ENCODE results near the gene RBPJL.
"Not testable (repeated sequence)": the region's sequence is repeated elsewhere in the genome, so short reads cannot be mapped to it uniquely, and the experiment has no call there.

The RBPJL gene

GRCh38 chr20:45342855-45343531, 36.4 kb downstream of the RBPJL start:
- no peak for DNase-seq

GRCh38 chr20:45343532-45344167, 37.0 kb downstream of the RBPJL start:
- DNase-seq = no peak

- DNase-seq = peak; percentile 26
Observed at GRCh38 chr20:45344168-45344860, 37.7 kb downstream of the RBPJL start.

GRCh38 chr20:45345104-45345936, 38.7 kb downstream of the RBPJL start:
- no peak for DNase-seq

GRCh38 chr20:45346291-45346718, 39.7 kb downstream of the RBPJL start:
- DNase-seq = no peak

GRCh38 chr20:45346851-45347250, 40.2 kb downstream of the RBPJL start:
- no peak for DNase-seq

GRCh38 chr20:45347297-45347935, 40.8 kb downstream of the RBPJL start:
- DNase-seq = no peak

- DNase-seq = peak; percentile 61
Observed at GRCh38 chr20:45347936-45348778, 41.5 kb downstream of the RBPJL start, which contains the start of gene SDC4. TSS of gene SDC4 (minus strand) at chr20:45348424. CDS start at chr20:45348384, 40 bp downstream.

- DNase-seq = no peak
Observed at GRCh38 chr20:45350217-45350616, 43.6 kb downstream of the RBPJL start.

- DNase-seq = not testable (repeated sequence)
Observed at GRCh38 chr20:45350795-45351194, 44.2 kb downstream of the RBPJL start.

GRCh38 chr20:45352729-45353128, 46.1 kb downstream of the RBPJL start:
- DNase-seq = no peak

- no peak for DNase-seq
Observed at GRCh38 chr20:45353746-45354145, 47.1 kb downstream of the RBPJL start.

- DNase-seq = no peak
Observed at GRCh38 chr20:45354423-45355208, 48.0 kb downstream of the RBPJL start.

GRCh38 chr20:45355209-45356084, 48.8 kb downstream of the RBPJL start:
- no peak for DNase-seq

- DNase-seq = no peak
Observed at GRCh38 chr20:45358282-45359068, 51.8 kb downstream of the RBPJL start.

- no peak for DNase-seq
Observed at GRCh38 chr20:45359069-45359405, 52.4 kb downstream of the RBPJL start.

GRCh38 chr20:45359406-45360148, 52.9 kb downstream of the RBPJL start:
- no peak for DNase-seq

- no peak for DNase-seq
Observed at GRCh38 chr20:45361793-45362192, 55.2 kb downstream of the RBPJL start.
